ENCODE data around the gene C14orf132. TPM values are rescaled to one million over a fixed set of nuclear protein-coding genes. Genes with fewer than 3 reads are reported as not detected.

C14orf132 gene
- total RNA-seq, 1 experiment from 2014 or later: 1.3 TPM

DNA sequence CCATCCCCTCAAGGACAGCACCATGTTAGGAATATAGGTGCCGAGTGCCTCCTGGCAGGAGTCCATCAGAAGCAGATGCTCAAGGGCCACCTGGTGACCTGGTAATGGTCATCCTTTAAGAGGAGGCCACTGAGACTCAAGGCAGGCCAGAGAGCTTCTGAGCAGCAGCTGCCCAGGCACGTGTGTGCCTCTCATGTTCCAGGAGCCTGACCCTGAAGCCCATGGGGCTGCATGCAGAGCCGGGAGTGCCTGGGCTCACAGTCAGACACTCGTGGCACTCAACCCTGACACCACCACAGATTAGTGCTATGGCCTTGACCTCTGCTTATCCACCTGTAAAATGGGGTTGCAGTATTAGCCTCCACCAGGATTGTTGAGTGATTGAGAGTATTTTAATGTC, 45.6 kb downstream of the C14orf132 start:
- no peaks in the 10 kb centered on the region for H3K27me3 Mint-ChIP-seq (ENCODE audit: unreplicated experiment)
- H3K4me1 Mint-ChIP-seq (ENCODE audit: low read depth, unreplicated experiment): peaks cover 34% of the 10 kb centered on the region
- no peak overlapping the region for H3K4me3 Mint-ChIP-seq (ENCODE audit: low read depth, unreplicated experiment)
- no peak overlapping the region for H3K27ac Mint-ChIP-seq (ENCODE audit: unreplicated experiment)
- no peak for TF ChIP-seq CTCF (IDR thresholded peaks at IDR 0.05; ENCODE audit: unreplicated experiment)
- intact Hi-C loops (cut with micrococcal nuclease; ENCODE audit: unreplicated experiment): no loop called here
- H3K9me3 Mint-ChIP-seq (ENCODE audit: low read depth, unreplicated experiment): no peaks in the 10 kb centered on the region
- no peaks in the 10 kb centered on the region for H3K36me3 Mint-ChIP-seq (ENCODE audit: insufficient read depth, unreplicated experiment)
- no TSS peak for BruUV-seq (replicated peaks)
- DNase-seq: no peak
- CTCF ChIA-PET: interaction anchor here (0.5 kb wide), 1 partner anchor 151 kb away, joined by 3 read pairs; no protein-coding TSS in a partner anchor

GRCh38 chr14:96085369-96085768, 46.2 kb downstream of the C14orf132 start:
- DNase-seq: no peak
- no TSS peak for BruUV-seq (replicated peaks)
- H3K4me1 Mint-ChIP-seq (ENCODE audit: low read depth, unreplicated experiment): peaks cover 34% of the 10 kb centered on the region
- intact Hi-C loops (cut with micrococcal nuclease; ENCODE audit: unreplicated experiment): no loop called here
- TF ChIP-seq CTCF (IDR thresholded peaks at IDR 0.05; ENCODE audit: unreplicated experiment): no peak
- H3K4me3 Mint-ChIP-seq (ENCODE audit: low read depth, unreplicated experiment): no peak overlapping the region
- CTCF ChIA-PET: interaction anchor here (0.5 to 1.4 kb wide), 2 partner anchors 10 to 150 kb away, joined by 3 read pairs; no protein-coding TSS in a partner anchor
- H3K27ac Mint-ChIP-seq (ENCODE audit: unreplicated experiment): no peak overlapping the region
- H3K9me3 Mint-ChIP-seq (ENCODE audit: low read depth, unreplicated experiment): no peaks in the 10 kb centered on the region
- no peaks in the 10 kb centered on the region for H3K36me3 Mint-ChIP-seq (ENCODE audit: insufficient read depth, unreplicated experiment)
- H3K27me3 Mint-ChIP-seq (ENCODE audit: unreplicated experiment): no peaks in the 10 kb centered on the region

DNA sequence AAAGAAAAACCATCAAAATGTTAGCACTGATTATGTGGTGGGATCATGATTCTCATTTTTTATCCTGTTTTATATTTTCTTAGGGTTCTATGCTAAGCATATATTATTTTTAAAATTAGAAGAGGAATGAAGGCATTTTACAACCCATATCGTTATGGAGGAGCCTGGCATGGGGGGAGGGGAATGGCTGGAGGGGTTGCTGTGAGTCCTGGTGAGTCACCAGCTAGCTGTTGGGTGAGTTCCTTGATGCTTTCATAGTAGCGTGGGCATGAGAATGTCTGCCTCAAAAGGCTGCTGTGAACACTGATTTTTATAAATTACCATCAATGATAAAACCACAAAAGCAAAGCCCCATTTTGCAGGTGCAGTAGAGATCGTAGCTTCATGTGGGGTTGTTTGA, 46.9 kb downstream of the C14orf132 start:
- no TSS peak for BruUV-seq (replicated peaks)
- no peak overlapping the region for H3K4me3 Mint-ChIP-seq (ENCODE audit: low read depth, unreplicated experiment)
- peak; percentile 74 for DNase-seq
- H3K27ac Mint-ChIP-seq (ENCODE audit: unreplicated experiment): peak overlapping the region; percentile 30
- H3K27me3 Mint-ChIP-seq (ENCODE audit: unreplicated experiment): peaks cover under 1% of the 10 kb centered on the region
- H3K4me1 Mint-ChIP-seq (ENCODE audit: low read depth, unreplicated experiment): peaks cover 34% of the 10 kb centered on the region
- TF ChIP-seq CTCF (IDR thresholded peaks at IDR 0.05; ENCODE audit: unreplicated experiment): no peak
- intact Hi-C loops (cut with micrococcal nuclease; ENCODE audit: unreplicated experiment): no loop called here
- no peaks in the 10 kb centered on the region for H3K9me3 Mint-ChIP-seq (ENCODE audit: low read depth, unreplicated experiment)
- H3K36me3 Mint-ChIP-seq (ENCODE audit: insufficient read depth, unreplicated experiment): no peaks in the 10 kb centered on the region
- CTCF ChIA-PET: interaction anchor here (1.4 kb wide), 1 partner anchor 9 kb away, joined by 3 read pairs; no protein-coding TSS in a partner anchor

- H3K4me1 Mint-ChIP-seq (ENCODE audit: low read depth, unreplicated experiment): peaks cover 34% of the 10 kb centered on the region
- CTCF ChIA-PET: interaction anchor here (1.4 kb wide), 1 partner anchor 9 kb away, joined by 3 read pairs; no protein-coding TSS in a partner anchor
- no peak for DNase-seq
- H3K27ac Mint-ChIP-seq (ENCODE audit: unreplicated experiment): no peak overlapping the region
- peaks cover 6% of the 10 kb centered on the region for H3K27me3 Mint-ChIP-seq (ENCODE audit: unreplicated experiment)
- BruUV-seq (replicated peaks): no TSS peak
- TF ChIP-seq CTCF (IDR thresholded peaks at IDR 0.05; ENCODE audit: unreplicated experiment): no peak
- no peaks in the 10 kb centered on the region for H3K9me3 Mint-ChIP-seq (ENCODE audit: low read depth, unreplicated experiment)
- no peak overlapping the region for H3K4me3 Mint-ChIP-seq (ENCODE audit: low read depth, unreplicated experiment)
- intact Hi-C loops (cut with micrococcal nuclease; ENCODE audit: unreplicated experiment): no loop called here
- H3K36me3 Mint-ChIP-seq (ENCODE audit: insufficient read depth, unreplicated experiment): no peaks in the 10 kb centered on the region
Measured at GRCh38 chr14:96086574-96087077, 47.5 kb downstream of the C14orf132 start.
